ENCODE measurements around the gene FBXL22.

DNA sequence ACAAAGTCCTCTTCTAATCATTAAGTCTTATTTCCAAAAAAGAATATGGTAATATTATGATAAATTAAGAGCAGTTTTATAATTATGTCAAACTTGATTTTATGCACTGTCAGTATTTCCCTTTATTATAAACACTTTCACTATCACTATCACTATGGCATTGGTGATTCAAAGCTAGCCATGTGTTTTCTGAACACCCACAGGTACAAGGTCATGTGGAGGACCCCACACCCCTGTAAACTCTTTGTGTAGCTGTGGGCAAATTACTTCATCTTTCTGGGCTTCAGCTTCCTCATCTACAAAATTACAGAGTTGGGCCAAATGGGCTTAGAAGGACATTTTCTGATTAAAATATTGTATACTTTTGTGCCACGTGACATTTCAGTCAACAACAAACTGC, 41.7 kb downstream of the FBXL22 start:
- no peak for TF ChIP-seq CTCF (IDR thresholded peaks at IDR 0.05)
- TF ChIP-seq POLR2AphosphoS5 (IDR thresholded peaks at IDR 0.05) = no peak

Measured in gastroesophageal sphincter (tissue), 3 donors.